Gastrocnemius medialis (tissue), 4 donors: Measurements from ENCODE around the gene PRKAB1. TPM values are rescaled to one million over a fixed set of nuclear protein-coding genes. Genes with fewer than 3 reads are reported as not detected.
A peak's percentile ranks its signal among the peaks of the same experiment; 100 is the strongest.
"Not testable (repeated sequence)": the region's sequence is repeated elsewhere in the genome, so short reads cannot be mapped to it uniquely, and the experiment has no call there.

ENCODE experiments used
- ATAC-seq, 2 donors: fragments of 150-250 bp; one replicate each; pipeline ENCODE4 v1.9.1; 2016
- DNase-seq, 2 donors: peaks; one replicate each; pipeline ENCODE4 v3.0.0-alpha.2; 2019
- H3K27ac ChIP-seq, 4 donors: fragments of 200-600 bp; sonication (generic); 1 replicate in 1 of 4; 2 replicates in 3 of 4; pipeline ENCODE4 v1.5.1; 2016 to 2018; ENCODE audit warnings: mild to moderate bottlenecking in 2 of 4, moderate library complexity in 1 of 4
- H3K27me3 ChIP-seq, 3 donors: fragments of 200-600 bp; sonication (generic) in 2 of 3; 1 replicate in 1 of 3; 2 replicates in 2 of 3; pipeline versions ENCODE4 v1.5.1 to v1.6.0; 2016 to 2019; ENCODE audit warnings: mild to moderate bottlenecking in 1 of 3, moderate library complexity in 1 of 3
- H3K36me3 ChIP-seq, 2 donors: fragments of 200-600 bp; sonication (generic) in 1 of 2; one replicate each; pipeline ENCODE4 v1.5.1; 2017 to 2018
- H3K4me1 ChIP-seq, 2 donors: fragments of 200-600 bp; sonication (generic) in 1 of 2; one replicate each; pipeline ENCODE4 v1.5.1; 2016 to 2017; ENCODE audit warnings: mild to moderate bottlenecking in 2 of 2
- H3K4me3 ChIP-seq, 4 donors: fragments of 200-600 bp; sonication (generic) in 3 of 4; 1 replicate in 1 of 4; 2 replicates in 3 of 4; pipeline ENCODE4 v1.5.1; 2016 to 2019; ENCODE audit warnings: mild to moderate bottlenecking in 2 of 4
- H3K9me3 ChIP-seq, 3 donors: fragments of 200-600 bp; sonication (generic) in 2 of 3; 1 replicate in 1 of 3; 2 replicates in 2 of 3; pipeline ENCODE4 v1.5.1; 2016 to 2019
- POLR2A ChIP-seq, 2 donors: fragments of 450-650 bp; IDR thresholded peaks; one replicate each; pipeline ENCODE4 v1.6.1; 2017; ENCODE audit warnings: antibody characterized with exemption in 2 of 2, mild to moderate bottlenecking in 2 of 2, moderate library complexity in 2 of 2
- in situ Hi-C, 4 donors: fragments of 200-750 bp; cut with MboI; loops; one replicate each; pipeline versions ENCODE4 v1.15.0 to v1.8.0; 2017; ENCODE audit warnings: low sequenced_read_pairs in 4 of 4
- intact Hi-C: fragments of 100-400 bp; cut with DNase I; formaldehyde crosslinking; loops from one replicate; pipeline ENCODE4 v1.15.1; 2023; ENCODE audit warnings: low total_unique reads
- total RNA-seq, 4 donors: library from RNA; depleted of rRNA; stranded (reverse); fragments of >200 nt; gene quantifications; one replicate each; pipeline versions ENCODE4 v1.1.0 to v1.2.3, GENCODE V29; 2016
- TF ChIP-seq, protein P1 (sequence below), 5 experiments: fragments of 450-650 bp in 3 of 5; fragments of 200-600 bp in 2 of 5; sonication (generic) in 2 of 5; IDR thresholded peaks in 4 of 5; conservative IDR thresholded peaks in 1 of 5; 1 replicate in 4 of 5; 2 replicates in 1 of 5; pipeline ENCODE4 v1.5.1; 2016 to 2019; ENCODE audit warnings: antibody characterized with exemption in 5 of 5, mild to moderate bottlenecking in 3 of 5, moderate library complexity in 3 of 5

PRKAB1 gene, protein sequence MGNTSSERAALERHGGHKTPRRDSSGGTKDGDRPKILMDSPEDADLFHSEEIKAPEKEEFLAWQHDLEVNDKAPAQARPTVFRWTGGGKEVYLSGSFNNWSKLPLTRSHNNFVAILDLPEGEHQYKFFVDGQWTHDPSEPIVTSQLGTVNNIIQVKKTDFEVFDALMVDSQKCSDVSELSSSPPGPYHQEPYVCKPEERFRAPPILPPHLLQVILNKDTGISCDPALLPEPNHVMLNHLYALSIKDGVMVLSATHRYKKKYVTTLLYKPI
- 10 to 100 TPM in 3 of 4 donors, 1 to 10 TPM in 1; 7.1 to 21.0 (median 17.6) TPM for total RNA-seq

DNA sequence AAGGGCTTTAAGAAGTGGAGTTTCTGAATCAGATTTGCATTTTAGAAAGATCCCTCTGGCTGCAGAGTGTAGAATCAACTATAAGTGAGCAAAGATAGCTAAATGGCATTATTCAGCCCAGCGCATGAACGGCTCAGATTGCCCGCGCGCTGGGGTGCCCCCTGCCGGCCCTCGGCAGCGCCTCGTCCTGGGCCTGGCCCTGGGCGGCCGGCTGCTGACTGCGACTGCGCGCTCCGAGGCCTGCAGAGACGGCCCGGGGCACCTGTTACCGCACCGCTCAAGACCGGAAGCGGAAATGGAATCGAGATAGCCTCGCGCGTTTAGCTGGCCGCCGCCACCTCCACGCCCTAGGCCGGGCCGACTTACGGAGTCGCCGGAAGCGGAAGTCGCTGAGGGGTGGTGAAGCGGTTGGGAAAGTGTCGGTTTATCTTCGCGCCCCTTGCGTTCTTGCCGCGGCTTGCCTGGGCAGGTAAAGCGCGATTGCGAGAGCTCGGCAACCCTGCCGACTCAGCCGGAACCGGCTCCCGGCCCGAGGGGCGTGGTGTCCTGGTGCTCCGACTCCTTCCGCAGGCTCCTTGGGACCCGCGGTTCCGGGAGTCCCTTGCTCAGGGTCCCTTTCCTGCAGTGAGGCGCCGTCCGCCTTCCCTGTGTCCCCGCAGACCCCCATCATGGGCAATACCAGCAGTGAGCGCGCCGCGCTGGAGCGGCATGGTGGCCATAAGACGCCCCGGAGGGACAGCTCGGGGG lies at the start of gene PRKAB1:
PRKAB1 (plus strand) TSS at position 557 of the 747 bp plus-strand sequence; CDS start at position 669, 112 bp downstream.
- peak; percentile 67 to 77 for TF ChIP-seq POLR2A (IDR thresholded peaks at IDR 0.05)
- TF ChIP-seq, protein P1, sequence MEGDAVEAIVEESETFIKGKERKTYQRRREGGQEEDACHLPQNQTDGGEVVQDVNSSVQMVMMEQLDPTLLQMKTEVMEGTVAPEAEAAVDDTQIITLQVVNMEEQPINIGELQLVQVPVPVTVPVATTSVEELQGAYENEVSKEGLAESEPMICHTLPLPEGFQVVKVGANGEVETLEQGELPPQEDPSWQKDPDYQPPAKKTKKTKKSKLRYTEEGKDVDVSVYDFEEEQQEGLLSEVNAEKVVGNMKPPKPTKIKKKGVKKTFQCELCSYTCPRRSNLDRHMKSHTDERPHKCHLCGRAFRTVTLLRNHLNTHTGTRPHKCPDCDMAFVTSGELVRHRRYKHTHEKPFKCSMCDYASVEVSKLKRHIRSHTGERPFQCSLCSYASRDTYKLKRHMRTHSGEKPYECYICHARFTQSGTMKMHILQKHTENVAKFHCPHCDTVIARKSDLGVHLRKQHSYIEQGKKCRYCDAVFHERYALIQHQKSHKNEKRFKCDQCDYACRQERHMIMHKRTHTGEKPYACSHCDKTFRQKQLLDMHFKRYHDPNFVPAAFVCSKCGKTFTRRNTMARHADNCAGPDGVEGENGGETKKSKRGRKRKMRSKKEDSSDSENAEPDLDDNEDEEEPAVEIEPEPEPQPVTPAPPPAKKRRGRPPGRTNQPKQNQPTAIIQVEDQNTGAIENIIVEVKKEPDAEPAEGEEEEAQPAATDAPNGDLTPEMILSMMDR (IDR thresholded peaks at IDR 0.05 in 4 of 5, conservative IDR thresholded peaks at IDR 0.05 in 1 of 5): peak; percentile 86 to 97 (median 88)
- no peaks in the 10 kb centered on the region for H3K27me3 ChIP-seq
- H3K4me3 ChIP-seq: peak within 1 kb of the TSS; percentile 86 to 98 (median 92)
- DNase-seq: peak; percentile 96
- in situ Hi-C loops: loop anchor here in 2 of 4 donors (10.0 to 25.0 kb wide), 2 partner anchors 223 to 230 kb away; no protein-coding TSS in a partner anchor
- peaks cover 29 to 40% of the 10 kb centered on the region in 2 donors for H3K4me1 ChIP-seq
- H3K9me3 ChIP-seq: no peaks in the 10 kb centered on the region
- intact Hi-C loops: loop anchor here (5.0 to 10.0 kb wide), 3 partner anchors 75 to 423 kb away; partner anchors contain the start of gene TMEM233
- peak within 1 kb of the TSS; percentile 90 to 98 (median 96) for H3K27ac ChIP-seq
- H3K36me3 ChIP-seq: peaks cover 0 to 16% of the 10 kb centered on the region in 2 donors
- ATAC-seq: peak; percentile 86 to 96

DNA sequence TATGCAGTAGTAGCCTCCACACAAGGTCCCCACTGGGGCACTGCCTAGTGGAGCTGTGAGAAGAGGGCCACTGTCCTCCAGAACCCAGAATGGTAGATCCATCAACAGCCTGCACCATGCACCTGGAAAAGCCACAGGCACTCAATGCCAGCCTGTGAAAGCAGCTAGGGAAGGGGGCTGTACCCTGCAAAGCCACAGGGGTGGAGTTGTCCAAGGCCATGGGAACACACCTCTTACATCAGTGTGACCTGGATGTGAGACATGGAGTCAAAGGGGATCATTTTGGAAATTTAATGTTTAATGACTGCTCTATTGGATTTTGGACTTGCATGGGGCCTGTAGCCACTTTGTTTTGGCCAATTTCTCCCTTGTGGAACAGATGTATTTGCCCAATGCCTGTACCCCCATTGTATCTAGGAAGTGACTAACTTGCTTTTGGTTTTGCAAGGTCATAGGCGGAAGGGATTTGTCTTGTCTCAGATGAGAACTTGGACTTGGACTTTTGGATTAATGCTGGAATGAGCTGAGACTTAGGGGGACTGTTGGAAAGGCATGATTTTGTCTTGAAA lies 49.5 kb upstream of the PRKAB1 start:
- H3K36me3 ChIP-seq, intact Hi-C loops, ATAC-seq, in situ Hi-C loops, H3K9me3 ChIP-seq, H3K27me3 ChIP-seq, H3K4me3 ChIP-seq, DNase-seq: not testable (repeated sequence)
- Histone ChIP-seq H3K27ac (peak overlapping the region in 3 of 4 donors; percentile 10 to 87 (median 65)), H3K4me1 (peaks cover 39 to 54% of the 10 kb centered on the region in 2 donors)

DNA sequence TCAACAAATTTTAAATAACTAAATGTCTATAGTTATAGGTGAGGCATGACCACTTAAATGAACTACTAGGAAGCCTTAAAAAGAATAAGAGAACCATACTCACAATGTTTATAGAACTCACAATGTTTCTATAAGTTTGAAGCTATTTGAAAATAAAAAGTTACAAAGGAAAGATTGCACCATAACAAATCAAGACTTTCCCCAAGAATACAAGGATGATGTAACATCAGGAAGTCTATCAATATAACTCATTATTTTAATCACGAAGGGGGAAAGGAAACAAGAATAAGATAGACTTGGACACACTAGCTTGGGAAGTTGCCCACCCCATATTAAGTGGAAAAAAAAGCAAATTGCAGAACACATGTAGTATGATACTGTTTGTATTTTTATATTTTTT lies 47.4 kb upstream of the PRKAB1 start:
- H3K4me1 ChIP-seq: peaks cover 22 to 45% of the 10 kb centered on the region in 2 donors
- ATAC-seq (no peak), DNase-seq (no peak)
- no peaks in the 10 kb centered on the region for H3K9me3 ChIP-seq
- no peaks in the 10 kb centered on the region for H3K27me3 ChIP-seq
- H3K36me3 ChIP-seq: no peaks in the 10 kb centered on the region
- in situ Hi-C loops (no loop called here), intact Hi-C loops (no loop called here)
- no peak overlapping the region for H3K27ac ChIP-seq
- TF ChIP-seq POLR2A (IDR thresholded peaks at IDR 0.05): no peak
- TF ChIP-seq, protein P1 (IDR thresholded peaks at IDR 0.05 in 4 of 5, conservative IDR thresholded peaks at IDR 0.05 in 1 of 5): no peak
- no peak overlapping the region for H3K4me3 ChIP-seq

DNA sequence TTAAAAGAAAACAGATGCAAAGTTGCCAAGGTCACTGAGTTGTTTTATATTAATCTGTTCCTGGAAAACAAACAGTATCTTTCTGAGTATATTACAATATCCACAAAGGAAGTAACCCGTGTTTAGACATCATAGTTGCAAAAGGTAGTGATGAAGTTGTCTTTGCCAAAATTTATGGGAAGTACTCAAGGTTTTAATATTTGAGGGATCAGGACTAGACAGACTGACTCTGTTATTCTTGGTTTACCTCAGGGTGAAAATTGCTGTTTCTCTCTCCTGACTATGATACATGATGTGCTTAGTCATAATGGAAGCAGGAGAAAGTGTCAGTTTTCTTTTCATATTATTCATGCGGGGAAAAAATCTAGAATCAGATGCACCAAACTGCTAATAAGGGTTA lies 46.1 kb upstream of the PRKAB1 start:
- no peak for ATAC-seq
- in situ Hi-C loops: no loop called here

More for the DNA sequence above, 46.1 kb upstream of the PRKAB1 start:
- H3K36me3 ChIP-seq: no peaks in the 10 kb centered on the region
- intact Hi-C loops: no loop called here
- no peak overlapping the region for H3K4me3 ChIP-seq
- no peaks in the 10 kb centered on the region for H3K9me3 ChIP-seq
- H3K4me1 ChIP-seq: peaks cover 11 to 34% of the 10 kb centered on the region in 2 donors
- TF ChIP-seq, protein P1 (IDR thresholded peaks at IDR 0.05 in 4 of 5, conservative IDR thresholded peaks at IDR 0.05 in 1 of 5): no peak
- no peak for TF ChIP-seq POLR2A (IDR thresholded peaks at IDR 0.05)
- peak overlapping the region in 2 of 4 donors; percentile 24 to 45 for H3K27ac ChIP-seq
- H3K27me3 ChIP-seq: no peaks in the 10 kb centered on the region
- no peak for DNase-seq
